GM18951 (cell line): ENCODE data around the gene SELENOT.

Experiments
- POLR2A ChIP-seq: IDR thresholded peaks from 4 replicates; pipeline ENCODE4 v1.6.1; 2011; ENCODE audit warnings: mild to moderate bottlenecking; ENCODE audit not compliant: insufficient read length, insufficient read depth; ENCODE audit errors: extremely low read depth
- in situ Hi-C: fragments of 300-500 bp; cut with MboI; formaldehyde crosslinking; loops from one replicate; pipeline ENCODE4 v1.12.0; 2022; ENCODE audit warnings: low sequenced_read_pairs, mixed read lengths, inconsistent platforms; ENCODE audit not compliant: unreplicated experiment

SELENOT gene

GRCh38 chr3:150603153-150603979 is at the start of gene SELENOT:
TSS of gene SELENOT (plus strand) at chr3:150603321. CDS start at chr3:150603363, 42 bp downstream.
- TF ChIP-seq POLR2A: peak; percentile 99
- in situ Hi-C loops: no loop called here

GRCh38 chr3:150555859-150556436 is 47.2 kb upstream of the SELENOT start:
- TF ChIP-seq POLR2A: no peak

GRCh38 chr3:150556792-150557191 is 46.3 kb upstream of the SELENOT start:
- TF ChIP-seq POLR2A: no peak
- in situ Hi-C loops: no loop called here

More at GRCh38 chr3:150555859-150556436, 47.2 kb upstream of the SELENOT start:
- in situ Hi-C loops: no loop called here

GRCh38 chr3:150557725-150558124 is 45.4 kb upstream of the SELENOT start:
- in situ Hi-C loops: no loop called here

GRCh38 chr3:150564243-150564642 is 38.9 kb upstream of the SELENOT start:
- in situ Hi-C loops: no loop called here
- TF ChIP-seq POLR2A: no peak

More at GRCh38 chr3:150557725-150558124, 45.4 kb upstream of the SELENOT start:
- no peak for TF ChIP-seq POLR2A

GRCh38 chr3:150567328-150567727 is 35.8 kb upstream of the SELENOT start:
- in situ Hi-C loops: no loop called here

GRCh38 chr3:150577855-150578254 is 25.3 kb upstream of the SELENOT start:
- in situ Hi-C loops: no loop called here
- TF ChIP-seq POLR2A: no peak

More at GRCh38 chr3:150567328-150567727, 35.8 kb upstream of the SELENOT start:
- TF ChIP-seq POLR2A: no peak

GRCh38 chr3:150581174-150581573 is 21.9 kb upstream of the SELENOT start:
- in situ Hi-C loops: no loop called here
- no peak for TF ChIP-seq POLR2A

- in situ Hi-C loops: no loop called here
- no peak for TF ChIP-seq POLR2A
Observed at GRCh38 chr3:150582620-150583019, 20.5 kb upstream of the SELENOT start.

GRCh38 chr3:150583028-150583427 is 20.1 kb upstream of the SELENOT start:
- TF ChIP-seq POLR2A: no peak
- in situ Hi-C loops: no loop called here

- in situ Hi-C loops: no loop called here
- no peak for TF ChIP-seq POLR2A
Observed at GRCh38 chr3:150588027-150588830, 14.9 kb upstream of the SELENOT start.

GRCh38 chr3:150589759-150590158 is 13.4 kb upstream of the SELENOT start:
- TF ChIP-seq POLR2A: no peak
- in situ Hi-C loops: no loop called here

- in situ Hi-C loops: no loop called here
- no peak for TF ChIP-seq POLR2A
Observed at GRCh38 chr3:150594150-150594549, 9.0 kb upstream of the SELENOT start.
